Parietal lobe (tissue), 2 donors: ENCODE measurements around the gene GOLGA8F. TPM values are rescaled to one million over a fixed set of nuclear protein-coding genes. Genes with fewer than 3 reads are reported as not detected.

Source experiments
- small RNA-seq: library from RNA; depleted of rRNA; stranded (forward); fragments of <200 nt; gene quantifications from one replicate; pipeline ENCODE3, GENCODE V24; 2014; ENCODE audit warnings: low replicate concordance
- total RNA-seq: library from RNA; depleted of rRNA; stranded (reverse); fragments of >200 nt; gene quantifications from one replicate; pipeline ENCODE4 v1.2.3, GENCODE V29; 2014

Gene GOLGA8F, protein sequence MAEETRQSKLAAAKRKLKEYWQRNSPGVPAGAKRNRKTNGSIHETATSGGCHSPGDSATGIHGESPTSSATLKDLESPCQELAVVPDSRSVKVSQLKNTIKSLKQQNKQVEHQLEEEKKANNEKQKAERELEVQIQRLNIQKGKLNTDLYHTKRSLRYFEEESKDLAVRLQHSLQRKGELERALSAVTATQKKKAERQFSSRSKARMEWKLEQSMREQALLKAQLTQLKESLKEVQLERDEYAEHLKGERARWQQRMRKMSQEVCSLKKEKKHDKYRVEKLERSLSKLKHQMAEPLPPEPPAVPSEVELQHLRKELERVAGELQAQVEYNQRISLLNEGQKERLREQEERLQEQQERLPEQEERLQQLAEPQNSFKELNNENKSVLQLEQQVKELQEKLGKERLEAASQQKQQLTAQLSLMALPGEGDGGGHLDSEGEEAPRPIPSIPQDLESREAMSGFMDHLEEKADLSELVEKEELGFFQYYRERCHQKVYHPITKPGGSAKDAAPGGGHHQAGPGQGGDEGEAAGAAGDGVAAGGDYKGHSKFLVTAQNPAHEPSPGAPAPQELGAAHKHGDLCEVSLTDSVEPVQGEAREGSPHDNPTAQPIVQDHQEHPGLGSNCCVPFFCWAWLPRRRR
- not detected for total RNA-seq

GRCh38 chr15:28378364-28378763 is at the start of gene GOLGA8F:
Gene GOLGA8F (plus strand): TSS chr15:28378664. CDS start chr15:28378762, 98 bp downstream.

DNA sequence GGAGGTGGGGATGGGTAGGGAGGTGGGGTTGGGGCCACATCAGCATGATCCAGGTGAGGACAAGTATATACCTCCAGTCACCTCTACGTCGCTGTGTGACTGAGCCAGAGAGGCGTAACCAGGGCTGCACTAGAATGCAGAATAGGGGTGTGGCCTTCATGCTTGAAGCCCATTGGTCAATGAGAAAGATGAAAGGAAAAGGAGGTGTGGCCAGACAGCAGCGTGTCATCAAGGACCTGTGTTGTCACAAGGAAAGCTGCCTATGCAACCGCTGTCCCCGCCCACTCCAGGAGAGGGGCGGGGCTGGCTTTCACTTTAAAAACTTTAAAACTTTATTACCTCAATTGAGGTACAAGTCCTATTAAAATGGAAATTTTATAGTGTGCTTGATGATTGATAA is 20.5 kb upstream of the GOLGA8F start, which contains the start of gene GOLGA6L24:
Gene GOLGA6L24 (minus strand): TSS at position 101 of the 400 bp plus-strand sequence. CDS start 61 bp downstream, at position 40.

Small RNA genes lying within 50 kb of the gene (small RNA-seq; reads per million reads assigned to genes)
- gene AC091304.5 = not detected
- gene AC091304.6 = not detected
- gene AC091304.9 = not detected
- not detected for gene MIR4509-2
- not detected for gene RN7SL238P

Other genes starting within 250 kb of the GOLGA8F start
- 128 TPM for gene HERC2, start 56.5 kb upstream of the GOLGA8F start, total RNA-seq
- gene GOLGA6L24, start 20.6 kb upstream of the GOLGA8F start, total RNA-seq = not detected
- gene GOLGA8G, start 154.3 kb downstream of the GOLGA8F start, total RNA-seq = not detected
- gene GOLGA6L25, start 174.9 kb downstream of the GOLGA8F start, total RNA-seq = not detected